ENCODE results near the gene CCDC85C.

CCDC85C gene

DNA sequence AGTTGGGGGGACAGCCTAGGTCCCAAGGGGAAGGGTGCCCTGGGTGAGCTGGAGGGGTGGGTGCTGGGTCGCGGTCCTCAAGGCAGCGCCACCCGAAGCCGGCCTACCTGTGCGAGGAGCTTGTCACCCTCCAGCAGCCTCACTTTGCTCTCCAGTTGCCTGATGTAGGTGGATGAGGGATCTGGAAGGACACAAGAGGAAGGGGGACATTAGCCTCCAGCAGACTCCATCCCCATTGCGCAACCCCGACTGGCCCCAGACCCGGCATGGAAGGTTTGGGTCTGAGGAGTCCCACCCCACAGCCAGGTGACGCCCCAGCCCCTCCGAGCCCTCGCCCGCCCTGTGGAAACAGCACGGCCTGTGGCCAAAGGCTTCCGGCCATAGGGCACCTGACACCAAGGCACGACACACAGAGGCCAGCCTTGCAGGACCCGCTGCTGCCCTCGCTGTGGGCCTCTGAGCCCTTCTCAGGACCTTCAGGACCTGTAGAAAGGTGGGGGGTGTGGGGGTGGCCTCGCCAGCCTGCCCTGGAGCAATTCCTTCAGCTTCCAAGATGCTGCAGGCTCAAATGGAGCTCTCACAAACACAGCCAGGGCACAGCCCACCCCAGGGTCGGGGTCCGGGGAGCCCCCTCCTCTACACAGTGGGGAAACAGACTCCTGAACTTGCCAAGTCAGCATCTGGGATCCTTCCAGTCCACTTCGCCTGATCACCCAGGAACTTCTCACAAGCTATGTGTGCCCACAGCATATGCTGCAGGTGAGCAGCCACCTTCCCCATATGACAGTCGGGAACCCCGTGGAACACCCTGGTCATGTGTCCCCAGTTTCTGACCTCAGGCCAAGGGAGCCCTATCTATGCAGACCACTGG is 67.9 kb downstream of the CCDC85C start:
- DNase-seq, result no peak

DNA sequence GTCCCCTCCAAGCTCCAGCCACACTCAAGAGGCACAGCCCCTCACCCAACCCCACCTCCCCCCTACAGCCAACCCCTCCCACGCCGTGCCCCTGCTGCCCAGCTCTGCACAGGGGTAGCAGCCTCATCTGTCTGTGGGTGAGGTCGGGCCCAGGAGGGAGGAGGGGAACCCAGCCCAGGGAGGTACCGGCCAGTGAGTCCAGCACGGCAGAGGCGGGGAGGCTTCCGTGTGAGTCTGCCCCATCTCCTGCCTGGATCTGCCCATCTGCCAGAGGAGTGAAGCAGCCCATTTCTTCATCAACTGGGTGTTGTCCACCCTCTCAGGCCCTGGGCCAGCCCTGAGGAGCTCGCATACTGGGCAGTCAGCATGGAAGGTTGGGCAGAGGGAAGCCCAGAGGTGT is 68.6 kb downstream of the CCDC85C start:
- DNase-seq, result no peak

DNA sequence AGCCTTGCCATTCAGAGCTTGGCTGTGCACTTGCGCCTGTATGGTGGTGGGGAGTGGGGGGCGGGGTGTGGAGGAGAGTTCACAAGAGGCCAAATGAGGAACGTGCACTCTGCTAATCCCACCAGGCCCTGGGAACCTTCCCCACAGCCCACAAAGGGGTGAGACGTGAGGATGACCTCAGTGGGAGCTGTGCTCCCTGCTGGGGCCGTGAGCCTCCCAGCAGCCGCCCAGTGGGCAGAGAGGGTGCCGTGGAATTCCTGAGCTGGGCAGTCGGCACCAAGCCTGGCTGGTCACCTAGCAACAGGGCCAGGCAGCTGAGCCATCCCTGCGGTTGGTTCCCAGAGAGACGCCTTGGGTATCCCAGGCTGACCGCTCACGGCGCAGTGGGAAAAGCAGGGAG is 69.1 kb downstream of the CCDC85C start:
- no peak for DNase-seq

DNA sequence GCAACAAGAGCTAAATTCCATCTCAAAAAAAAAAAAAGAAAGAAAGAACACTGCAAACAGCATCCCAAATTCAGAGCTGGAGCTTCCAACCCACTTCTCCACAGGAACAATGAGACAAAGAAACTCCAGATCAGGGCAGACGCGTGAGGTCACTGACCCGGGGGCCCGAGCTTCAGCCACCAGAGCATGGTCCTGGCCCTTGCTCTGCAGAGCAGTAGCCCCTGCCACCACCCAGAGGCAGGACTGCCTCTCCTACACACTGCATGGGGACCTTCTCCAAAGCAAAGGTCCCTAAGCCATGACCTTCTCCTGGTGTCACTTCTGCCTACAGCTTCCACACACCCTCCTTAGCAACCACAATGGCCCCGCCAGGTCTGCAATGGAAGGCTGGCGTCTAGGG is 69.7 kb downstream of the CCDC85C start:
- no peak for DNase-seq

DNA sequence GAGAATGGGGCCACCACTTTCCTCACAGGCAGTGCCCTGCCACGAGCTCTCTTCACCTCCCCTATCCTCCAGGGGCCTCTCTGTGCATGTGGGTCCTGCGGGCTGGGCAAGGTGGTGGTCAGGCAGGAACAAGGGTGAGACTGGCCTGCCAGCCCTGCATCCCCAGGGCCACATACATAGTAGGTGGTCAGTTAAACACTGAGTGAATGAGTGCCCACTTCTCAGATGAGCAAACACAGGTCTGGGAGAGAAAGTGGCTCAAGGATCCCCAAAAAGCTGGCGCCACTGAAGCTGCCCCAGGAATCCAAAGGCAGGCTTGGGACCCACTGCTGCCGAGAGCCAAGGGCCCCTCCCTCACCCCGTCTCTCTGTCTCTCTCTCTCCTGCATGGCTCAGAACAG is 71.7 kb downstream of the CCDC85C start:
- no peak for DNase-seq

DNA sequence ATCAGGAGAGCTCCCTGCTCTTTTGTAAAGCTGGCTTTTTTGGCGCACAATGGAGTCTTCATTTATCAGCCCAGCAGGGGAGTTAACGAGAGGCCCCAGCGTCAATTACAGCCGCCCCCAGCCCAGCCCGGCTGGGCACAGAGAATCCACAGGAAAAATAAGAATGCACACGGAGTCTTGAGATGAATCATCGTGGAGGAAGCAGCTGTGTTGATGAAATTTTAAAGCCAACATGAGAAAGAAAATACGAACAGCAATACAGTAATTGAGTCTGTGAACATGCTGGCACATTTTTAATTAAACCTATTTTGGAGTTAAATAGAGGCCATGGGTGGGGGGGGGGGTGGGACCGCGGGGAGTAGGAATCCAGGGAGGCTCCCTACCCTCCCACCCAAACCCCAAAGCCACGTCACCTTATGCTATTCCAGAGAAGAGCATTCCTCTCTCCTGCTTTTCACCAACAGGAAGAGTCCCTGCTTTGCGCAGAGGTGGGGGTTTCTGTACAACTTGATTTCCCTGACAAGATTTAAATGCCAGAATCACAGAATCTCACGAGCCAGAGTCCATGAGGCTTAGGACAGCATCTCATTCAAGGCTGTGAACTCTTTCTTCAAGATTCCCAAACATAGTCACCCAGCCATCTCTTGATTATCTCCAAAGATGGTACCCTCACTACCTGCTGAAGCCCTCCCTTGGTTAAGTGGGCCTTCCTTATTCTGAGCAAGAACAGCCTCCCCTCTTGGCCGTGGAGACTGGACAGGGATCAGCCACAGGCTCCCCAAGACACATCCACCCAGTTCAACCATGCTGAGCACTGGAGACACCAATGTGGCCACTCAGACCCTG is 72.5 kb downstream of the CCDC85C start:
- DNase-seq, result no peak

DNA sequence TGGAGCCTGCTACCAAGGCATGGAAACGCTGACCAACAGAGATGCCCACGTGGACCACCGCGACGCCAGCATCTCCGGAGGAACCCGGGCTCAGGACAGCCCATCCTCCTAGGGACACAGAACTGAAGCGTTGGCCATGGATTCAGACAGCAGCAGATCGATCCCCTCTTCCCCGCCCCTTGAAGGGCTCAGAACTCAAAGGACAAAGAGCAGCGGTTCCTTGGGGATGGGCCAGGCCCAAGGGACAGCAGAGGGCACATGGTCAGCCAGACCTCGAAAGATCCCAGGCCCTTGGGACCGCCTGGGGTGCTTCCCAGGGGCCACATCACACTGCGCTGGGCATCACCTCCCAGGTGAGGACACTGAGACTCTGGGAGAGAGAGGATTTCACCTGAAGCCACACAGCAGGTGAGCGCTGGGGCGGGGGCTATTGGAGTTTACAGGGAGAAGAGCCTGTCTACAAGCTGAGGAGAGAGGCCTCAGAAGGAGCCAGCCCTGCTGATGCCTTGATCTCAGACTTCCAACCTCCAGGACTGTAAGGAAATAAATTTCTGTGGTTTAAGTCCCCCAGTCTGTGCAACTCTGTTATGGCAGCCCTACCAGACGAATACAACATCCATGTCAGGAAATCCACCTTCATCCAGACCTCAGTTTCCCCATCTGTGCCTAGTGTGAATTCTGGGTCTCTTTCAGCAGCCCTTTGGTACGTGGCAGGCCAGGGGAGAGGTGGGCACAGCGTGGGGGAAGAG is 73.4 kb downstream of the CCDC85C start:
- DNase-seq, result no peak

DNA sequence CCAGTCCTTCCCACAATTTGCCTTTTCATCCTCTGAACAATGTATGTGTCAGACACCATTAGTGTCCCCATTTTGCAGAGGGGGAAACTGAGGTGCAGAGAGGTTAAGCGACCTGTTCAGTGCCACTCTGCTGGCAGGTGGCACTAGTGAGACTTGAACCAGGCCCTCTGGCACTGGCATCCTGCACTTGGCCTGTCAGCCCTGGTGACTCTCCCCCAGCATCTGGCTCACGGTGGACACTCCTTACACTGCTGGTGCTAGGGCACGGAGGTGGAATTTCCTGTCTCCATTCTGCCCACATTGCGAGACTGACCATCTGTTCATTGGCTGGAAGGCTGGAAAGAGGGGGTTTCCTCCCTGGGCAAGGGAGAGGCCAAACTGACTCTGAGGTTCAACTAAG is 74.1 kb downstream of the CCDC85C start:
- DNase-seq, result no peak

DNA sequence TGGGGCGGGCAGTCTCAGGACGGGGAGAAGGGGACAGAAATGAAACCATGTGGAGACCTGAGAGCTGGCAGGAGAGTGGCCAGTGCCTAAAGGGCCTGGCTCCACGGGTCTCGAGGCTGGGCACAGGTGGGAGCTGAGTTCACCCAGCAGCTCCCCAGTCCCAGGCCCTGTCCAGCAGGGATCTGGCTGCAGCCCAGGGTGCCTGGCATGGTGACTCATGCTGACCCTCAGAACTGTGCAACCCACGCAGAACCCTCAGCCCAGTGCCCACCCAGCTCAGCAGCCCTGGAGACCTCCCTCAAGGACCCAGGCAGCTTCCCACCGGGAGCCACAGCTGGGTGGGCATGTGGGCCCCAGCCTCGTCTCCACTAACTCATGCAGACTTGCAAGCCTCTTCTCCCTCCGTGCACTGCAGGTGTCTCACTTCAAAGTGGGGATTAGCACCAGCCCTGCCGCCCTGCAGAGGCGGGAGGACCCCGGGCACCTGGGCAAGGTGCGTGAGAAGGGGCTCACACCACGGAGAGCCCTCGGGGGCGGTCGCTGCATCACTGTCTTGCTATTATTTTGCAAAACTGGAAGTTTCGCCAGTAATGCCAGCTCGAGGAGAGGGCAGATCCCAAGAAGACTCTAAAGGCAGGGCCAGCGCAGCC is 76.5 kb downstream of the CCDC85C start:
- no peak for DNase-seq

DNA sequence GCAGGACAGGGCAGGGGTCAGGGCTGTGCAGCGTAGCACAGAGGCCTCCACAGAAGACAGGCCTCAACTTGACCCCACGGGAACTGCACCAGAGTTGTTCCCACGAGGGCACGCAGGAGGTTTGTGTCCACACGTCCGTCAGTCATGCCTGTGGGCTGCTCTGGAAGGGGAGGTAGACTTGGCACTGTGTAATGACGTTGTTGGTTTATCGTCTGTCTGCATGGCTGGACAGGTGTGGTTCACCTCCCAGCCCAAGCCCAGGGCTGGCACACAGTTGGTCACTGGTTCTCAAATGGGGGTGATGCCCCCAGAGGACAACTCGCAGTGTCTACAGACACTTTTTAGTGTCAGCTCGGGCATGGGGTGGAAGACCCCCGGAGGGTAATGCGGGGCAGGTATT is 77.0 kb downstream of the CCDC85C start:
- no peak for DNase-seq

DNA sequence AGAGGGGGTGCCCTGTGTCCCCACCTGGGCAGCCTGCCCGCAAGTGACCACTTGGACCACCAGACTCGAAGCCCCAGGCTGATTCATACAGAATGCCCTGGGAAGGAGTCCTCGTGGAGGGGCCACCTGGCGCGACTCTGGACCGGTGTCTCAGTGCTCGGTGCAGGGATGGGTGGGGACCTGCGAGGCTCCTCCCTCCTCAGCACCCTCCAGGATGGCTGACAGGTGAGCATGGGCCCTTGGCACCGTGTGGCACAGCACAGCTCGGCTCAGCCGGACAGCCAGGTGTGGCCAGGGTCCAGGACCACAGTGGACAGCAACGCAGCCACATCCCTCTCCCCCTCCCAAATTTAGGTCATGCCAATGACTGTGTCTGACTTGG is 78.3 kb downstream of the CCDC85C start:
- no peak for DNase-seq

DNA sequence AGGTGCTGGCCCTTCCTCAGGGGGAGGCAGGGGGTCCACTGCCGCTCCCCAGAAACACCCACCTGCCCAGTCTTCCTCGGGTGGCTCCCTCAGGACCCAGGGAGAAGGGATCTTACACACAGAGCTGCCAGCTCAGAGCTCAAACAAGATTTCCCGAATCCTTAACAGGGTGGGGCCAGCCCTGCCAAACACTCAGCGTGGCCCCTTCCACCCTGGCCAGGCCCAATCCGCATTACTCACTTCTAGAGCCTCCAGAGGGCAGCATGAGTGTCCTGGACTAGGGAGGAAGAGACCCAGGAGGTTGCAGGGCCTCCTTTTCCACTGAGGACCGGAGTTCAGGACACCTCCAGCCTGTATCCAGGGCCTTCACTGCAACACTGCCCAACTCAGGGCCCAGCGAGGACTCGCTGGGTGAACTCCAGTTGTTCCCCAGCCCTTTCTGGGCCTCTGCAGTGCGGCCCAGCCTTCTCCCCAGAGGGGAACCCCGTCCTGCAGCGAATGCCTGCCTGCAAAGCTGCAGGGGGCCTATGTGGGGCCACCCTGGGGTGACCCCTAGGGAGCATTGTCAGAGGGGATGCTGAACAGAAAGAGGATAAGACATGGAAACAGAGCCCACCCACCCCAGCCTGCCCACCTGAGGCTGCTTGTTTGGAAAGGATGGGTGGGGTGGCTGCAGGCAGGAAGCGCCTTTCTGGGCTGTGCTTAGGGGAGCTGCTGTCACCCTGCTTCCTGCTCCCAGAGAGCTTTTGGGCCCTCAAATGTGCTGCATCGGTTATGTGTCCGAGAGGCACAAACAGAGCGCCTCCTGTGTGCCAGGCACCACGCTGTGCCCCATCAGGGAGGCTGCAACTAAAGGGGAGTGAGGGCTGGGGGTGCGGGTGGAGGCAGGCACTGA is 79.0 kb downstream of the CCDC85C start:
- no peak for DNase-seq

DNA sequence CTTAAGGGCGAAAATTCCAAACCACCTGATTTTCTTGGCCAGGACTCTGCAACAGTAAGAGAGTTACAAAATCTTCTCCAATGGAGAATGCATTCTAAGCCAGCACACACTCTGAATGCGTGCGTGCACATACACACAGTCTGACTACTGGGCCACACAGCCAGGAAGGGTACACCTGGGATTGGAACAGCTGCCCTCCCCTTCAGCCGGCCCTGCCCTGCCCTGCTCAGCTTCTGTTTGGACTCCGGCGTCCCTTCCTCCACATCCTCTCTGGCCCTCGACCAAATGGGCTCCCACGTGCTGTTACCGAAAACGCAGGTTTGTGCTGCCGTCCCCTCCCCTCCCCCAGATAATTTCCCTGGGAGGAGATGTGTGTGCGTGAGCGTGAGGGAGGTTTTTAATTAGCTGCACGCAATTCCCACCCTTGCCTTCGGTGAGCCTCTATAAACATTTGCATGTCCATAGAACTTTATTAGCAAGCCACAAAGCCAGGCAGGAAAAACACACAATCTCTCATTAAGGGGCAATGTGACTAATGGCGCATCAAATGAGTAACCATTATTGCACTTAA is 79.8 kb downstream of the CCDC85C start:
- DNase-seq, result no peak

DNA sequence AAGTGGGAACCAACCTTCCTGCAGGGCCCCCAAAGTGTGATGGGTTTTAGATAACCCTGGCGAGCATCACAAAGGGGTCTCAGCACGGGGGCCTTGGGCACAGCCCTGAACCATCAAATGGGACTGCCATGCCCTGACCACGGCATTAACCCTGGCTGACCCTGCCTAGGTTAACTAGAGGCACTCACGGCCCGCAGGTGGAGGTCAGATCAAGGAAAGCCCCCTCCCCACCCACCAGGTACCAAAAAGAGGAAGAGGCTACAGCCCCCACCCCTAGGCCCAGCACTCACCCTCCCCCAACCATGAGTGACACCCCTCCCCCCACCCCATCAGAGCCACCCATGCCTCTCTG is 80.3 kb downstream of the CCDC85C start:
- DNase-seq, result no peak

DNA sequence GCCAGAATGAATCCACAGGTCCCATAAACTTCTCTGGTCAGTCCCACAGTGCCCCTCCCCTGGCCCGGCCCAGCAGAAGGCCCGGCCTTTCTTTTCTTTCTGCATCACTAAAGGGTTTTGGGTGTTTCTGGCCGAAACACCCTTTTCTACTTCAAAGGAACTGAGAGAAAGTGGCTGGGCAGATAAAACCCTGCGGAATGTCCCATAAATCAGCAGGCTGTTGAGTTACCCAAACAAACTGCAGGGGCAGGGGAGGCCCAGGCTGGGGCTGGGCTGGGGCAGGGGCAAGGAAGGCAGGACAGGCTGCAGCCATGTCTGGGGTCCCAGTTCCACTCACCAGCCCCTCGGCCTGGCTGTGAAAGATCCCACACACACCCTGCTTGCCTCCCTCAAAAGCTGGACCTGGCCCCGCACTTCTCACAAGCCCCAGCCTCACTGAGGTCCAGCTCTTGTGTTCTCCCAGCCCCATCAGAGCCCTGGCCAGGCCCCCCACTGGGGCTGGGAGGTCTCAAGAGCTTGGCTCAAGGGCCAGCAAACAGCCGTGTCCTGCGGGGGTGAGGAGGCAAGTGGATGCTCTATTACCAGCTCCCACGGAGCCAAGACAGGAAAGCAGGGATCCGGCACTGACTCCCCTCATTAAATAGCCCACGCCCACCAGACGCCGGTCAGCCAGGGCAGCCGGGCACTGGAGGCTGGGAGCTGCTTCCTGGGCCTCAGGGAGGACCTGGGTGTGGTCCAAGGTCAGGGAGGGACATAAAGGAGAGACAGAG is 80.9 kb downstream of the CCDC85C start:
- no peak for DNase-seq

DNA sequence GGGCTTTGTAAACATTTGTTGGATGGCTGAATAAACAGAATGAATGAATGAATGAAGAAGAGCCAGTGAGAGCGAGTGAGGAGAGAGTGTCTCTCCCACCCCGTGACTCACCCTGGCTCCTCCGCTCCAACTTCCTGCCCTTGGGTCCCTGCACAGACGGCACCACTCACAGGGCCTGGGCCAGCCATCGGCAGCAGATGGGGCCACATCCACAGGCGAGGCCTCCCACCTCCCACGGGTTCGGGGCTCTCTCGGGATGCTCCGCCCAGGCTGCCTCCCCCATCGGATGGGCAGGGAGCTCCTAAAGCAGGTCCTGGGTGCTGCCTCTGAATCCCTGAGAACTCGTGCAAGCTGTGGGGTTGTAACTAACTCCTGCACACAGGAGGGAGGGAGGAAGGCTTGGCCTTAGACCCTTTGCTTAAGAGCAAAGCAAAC is 81.5 kb downstream of the CCDC85C start:
- no peak for DNase-seq

DNA sequence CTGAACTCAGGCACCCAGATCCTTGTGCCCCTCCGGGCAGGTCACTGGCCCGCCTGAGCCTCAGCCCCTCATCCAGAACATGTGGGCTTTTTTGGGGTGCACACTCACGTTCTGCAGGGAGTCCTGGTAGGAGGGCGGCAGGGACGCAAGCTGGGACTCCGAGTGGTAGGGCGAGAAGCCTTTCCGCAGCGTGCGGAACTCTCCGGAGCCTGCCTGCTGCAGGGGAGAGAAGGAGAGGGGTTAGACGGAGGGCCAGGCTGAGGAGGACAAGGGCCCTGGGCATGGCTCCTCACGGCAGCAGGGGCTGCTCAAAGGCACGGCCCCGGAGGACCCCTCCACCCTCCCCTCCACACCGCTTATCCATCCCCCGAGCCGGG is 82.0 kb downstream of the CCDC85C start:
- DNase-seq, result no peak

DNA sequence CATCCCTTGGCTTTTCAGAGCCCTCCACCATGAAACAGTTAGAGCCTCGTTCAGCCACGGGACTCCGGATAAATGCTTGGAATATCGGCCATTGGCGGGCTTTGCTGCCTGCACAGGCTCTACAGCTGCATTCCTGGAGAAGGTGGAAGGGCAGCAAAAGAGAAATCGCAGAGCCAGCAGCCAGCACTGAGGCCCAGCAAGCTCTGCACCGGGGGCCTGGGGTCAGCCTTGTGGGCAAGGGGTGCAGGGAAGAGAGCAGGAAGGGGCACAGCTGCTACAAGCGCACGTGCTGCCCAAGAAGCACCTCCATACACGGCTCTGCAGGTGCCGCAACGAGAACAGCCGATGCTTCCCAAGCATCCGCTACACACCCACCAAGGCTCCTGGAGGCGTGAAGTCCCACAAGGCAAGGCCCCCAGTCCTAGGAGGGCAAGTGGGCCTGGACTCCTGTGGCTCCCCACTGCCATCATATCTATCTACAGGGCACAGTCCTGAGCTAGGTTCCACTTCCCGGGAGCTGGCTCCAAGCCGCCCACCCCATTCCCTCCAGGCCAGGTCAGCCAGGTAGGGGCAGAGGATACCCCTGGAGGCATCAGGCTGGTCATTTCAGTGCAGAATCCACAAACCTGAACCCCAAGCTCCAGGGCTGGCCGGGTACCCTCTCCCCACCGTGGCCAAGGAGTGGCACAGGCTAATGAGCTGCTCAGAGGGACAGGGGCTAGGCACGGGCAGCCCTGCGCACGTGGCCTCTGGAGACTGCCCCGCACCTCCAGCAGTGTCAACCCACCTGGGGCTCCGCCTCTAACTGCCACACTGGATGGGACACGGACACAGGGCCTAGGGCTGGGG is 82.6 kb downstream of the CCDC85C start:
- DNase-seq, result no peak

DNA sequence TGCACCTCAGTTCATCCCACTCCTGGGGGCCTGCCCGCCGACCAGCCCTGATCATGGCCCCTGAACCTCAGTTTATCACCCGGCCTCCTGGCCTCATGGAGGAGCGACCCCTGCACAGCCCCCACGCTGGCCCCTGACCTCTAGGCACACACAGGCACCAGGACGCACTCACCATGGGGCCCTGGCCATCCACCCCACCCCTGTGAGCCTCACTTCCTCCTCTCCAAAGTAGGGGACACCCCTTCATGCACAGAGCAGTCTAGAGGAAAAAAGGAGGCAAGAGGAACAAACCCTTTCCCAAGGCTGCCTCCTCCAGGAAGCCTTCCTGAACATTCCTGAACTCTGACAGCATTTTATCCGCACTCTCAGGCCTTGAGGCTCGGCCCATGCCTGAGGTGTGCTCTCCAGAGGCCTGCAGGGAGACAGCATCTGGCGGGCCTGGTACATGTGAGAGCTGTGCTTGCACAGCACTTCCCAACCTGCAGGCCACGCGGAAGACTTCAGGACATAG is 83.4 kb downstream of the CCDC85C start:
- no peak for DNase-seq

Measured in AML-193 (cell line).